Cardiac muscle cell (in vitro differentiated cells and primary cell): ENCODE results near the gene BBS5. TPM values are rescaled to one million over a fixed set of nuclear protein-coding genes. Genes with fewer than 3 reads are reported as not detected.

Experiments
- DNase-seq, 2 donors: peaks; one replicate each; pipeline versions ENCODE4 v3.0.0 to v3.0.0-alpha.2; 2010 to 2017; ENCODE audit warnings: low read depth in 1 of 2, low spot score in 1 of 2
- H3K27ac ChIP-seq: fragments of 200-600 bp; sonication (generic); 2 replicates; pipeline ENCODE4 v1.5.1; 2016
- H3K27me3 ChIP-seq: fragments of 200-600 bp; sonication (generic); 2 replicates; pipeline ENCODE4 v1.6.0; 2016; ENCODE audit warnings: control low read depth
- H3K36me3 ChIP-seq: fragments of 200-600 bp; sonication (generic); 2 replicates; pipeline ENCODE4 v1.5.1; 2016; ENCODE audit warnings: control low read depth
- H3K4me1 ChIP-seq: fragments of 200-600 bp; sonication (generic); 2 replicates; pipeline ENCODE4 v1.8.1; 2017; ENCODE audit warnings: low read depth, mild to moderate bottlenecking, mixed run types
- H3K4me3 ChIP-seq: fragments of 200-600 bp; sonication (generic); 2 replicates; pipeline ENCODE4 v1.5.1; 2016; ENCODE audit warnings: mild to moderate bottlenecking
- H3K9me3 ChIP-seq: fragments of 200-600 bp; sonication (generic); 2 replicates; pipeline ENCODE4 v1.5.1; 2017; ENCODE audit warnings: low read depth, mild to moderate bottlenecking, control low read depth
- CTCF ChIP-seq: IDR thresholded peaks from 2 replicates; pipeline ENCODE4 v1.5.1; 2012; ENCODE audit warnings: low read depth, mild to moderate bottlenecking, low read length
- polyA plus RNA-seq: library from polyadenylated mRNA; unstranded; fragments of >200 nt; fragmentation: Nextera tagmentation; extraction: Ambion mirVana; gene quantifications from 2 replicates; pipeline ENCODE4 v1.2.1, GENCODE V29; 2016
- total RNA-seq: library from RNA; depleted of rRNA; stranded (reverse); fragments of >200 nt; gene quantifications from 2 replicates; pipeline ENCODE4 v1.2.3, GENCODE V29; 2016

BBS5 gene
- total and polyA plus RNA-seq, 2 experiments from 2014 or later: 8.4 to 8.9 TPM

DNA sequence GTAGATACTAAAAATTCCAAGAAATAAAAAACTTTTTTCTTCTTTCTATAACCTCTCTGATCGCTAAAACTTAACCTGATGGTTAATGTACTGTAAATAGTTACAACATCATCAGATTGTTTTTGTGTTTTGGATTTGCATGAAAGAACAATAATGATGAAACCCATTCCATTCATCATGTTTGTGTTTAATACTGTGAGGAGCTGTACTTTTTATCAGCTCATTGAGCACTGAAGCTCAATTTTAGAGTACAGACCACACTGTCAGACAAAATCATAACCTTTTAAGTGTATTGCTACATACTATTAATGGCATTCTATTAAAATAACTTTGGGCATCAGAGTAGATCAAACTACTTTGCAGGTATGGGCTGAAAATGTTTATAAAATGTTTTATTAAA lies 14.8 kb upstream of the BBS5 start:
- H3K27ac ChIP-seq: no peak overlapping the region
- no peaks in the 10 kb centered on the region for H3K27me3 ChIP-seq
- no peaks in the 10 kb centered on the region for H3K36me3 ChIP-seq
- no peak for TF ChIP-seq CTCF
- DNase-seq: no peak
- H3K4me1 ChIP-seq: no peaks in the 10 kb centered on the region
- H3K9me3 ChIP-seq: no peaks in the 10 kb centered on the region
- no peak overlapping the region for H3K4me3 ChIP-seq

GRCh38 chr2:169464882-169465281 lies 14.4 kb upstream of the BBS5 start:
- Histone ChIP-seq H3K9me3 (no peaks in the 10 kb centered on the region), H3K4me3 (no peak overlapping the region), H3K4me1 (no peaks in the 10 kb centered on the region), H3K27me3 (no peaks in the 10 kb centered on the region), H3K27ac (no peak overlapping the region), H3K36me3 (no peaks in the 10 kb centered on the region)
- TF ChIP-seq CTCF: no peak
- no peak for DNase-seq

DNA sequence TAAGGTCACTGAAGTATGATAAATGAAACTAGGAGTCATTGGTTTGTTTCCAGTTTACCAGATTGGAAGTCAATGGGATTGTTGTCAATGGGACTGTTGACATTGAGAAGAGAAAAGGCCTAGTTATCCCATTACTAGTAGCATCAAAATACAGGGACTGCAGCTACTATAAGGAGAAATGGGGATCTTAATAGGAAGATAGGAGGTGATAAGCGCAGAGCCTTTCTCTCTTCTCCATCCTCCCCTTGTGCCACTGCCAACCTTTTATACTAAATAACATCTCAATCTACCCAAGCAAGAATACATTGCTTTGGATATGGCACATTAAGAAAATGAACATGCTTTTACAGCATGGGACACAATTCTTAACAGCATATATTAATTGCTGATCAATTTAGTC lies 10.5 kb upstream of the BBS5 start:
- Histone ChIP-seq H3K4me1 (no peaks in the 10 kb centered on the region), H3K27ac (no peak overlapping the region), H3K27me3 (no peaks in the 10 kb centered on the region), H3K4me3 (no peak overlapping the region), H3K9me3 (no peaks in the 10 kb centered on the region), H3K36me3 (no peaks in the 10 kb centered on the region)
- TF ChIP-seq CTCF: no peak
- DNase-seq: no peak

GRCh38 chr2:169469952-169470572 lies 9.2 kb upstream of the BBS5 start:
- no peak for DNase-seq
- H3K27ac ChIP-seq: no peak overlapping the region
- H3K27me3 ChIP-seq: no peaks in the 10 kb centered on the region
- H3K4me1 ChIP-seq: no peaks in the 10 kb centered on the region
- no peak for TF ChIP-seq CTCF
- H3K36me3 ChIP-seq: no peaks in the 10 kb centered on the region
- no peaks in the 10 kb centered on the region for H3K9me3 ChIP-seq
- H3K4me3 ChIP-seq: no peak overlapping the region

DNA sequence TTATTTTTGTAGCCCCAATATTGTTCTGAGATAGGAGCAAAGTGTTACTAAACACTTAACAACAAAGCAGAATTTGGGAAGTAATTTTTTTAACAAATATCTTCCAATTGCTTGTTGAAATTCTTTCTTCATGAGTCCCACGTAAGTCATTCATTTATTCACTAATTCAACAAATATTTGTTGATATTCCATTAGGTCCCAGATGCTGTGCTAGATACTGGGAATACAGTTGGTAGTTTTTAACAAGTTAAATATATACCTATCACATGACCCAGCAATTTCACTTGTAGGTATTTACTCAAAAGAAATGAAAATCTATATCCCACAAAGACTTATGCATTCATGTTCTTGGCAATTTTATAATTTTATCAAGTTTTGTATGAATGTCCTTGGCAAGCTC lies 7.0 kb upstream of the BBS5 start:
- Histone ChIP-seq H3K27me3 (no peaks in the 10 kb centered on the region), H3K4me3 (no peak overlapping the region), H3K27ac (no peak overlapping the region), H3K36me3 (no peaks in the 10 kb centered on the region), H3K9me3 (no peaks in the 10 kb centered on the region), H3K4me1 (no peaks in the 10 kb centered on the region)
- DNase-seq: no peak
- TF ChIP-seq CTCF: no peak
